ENCODE data around the gene FBXW8.

GRCh38 chr12:116918464-116918863 is 7.7 kb downstream of the FBXW8 start:
- TF ChIP-seq, protein P1, sequence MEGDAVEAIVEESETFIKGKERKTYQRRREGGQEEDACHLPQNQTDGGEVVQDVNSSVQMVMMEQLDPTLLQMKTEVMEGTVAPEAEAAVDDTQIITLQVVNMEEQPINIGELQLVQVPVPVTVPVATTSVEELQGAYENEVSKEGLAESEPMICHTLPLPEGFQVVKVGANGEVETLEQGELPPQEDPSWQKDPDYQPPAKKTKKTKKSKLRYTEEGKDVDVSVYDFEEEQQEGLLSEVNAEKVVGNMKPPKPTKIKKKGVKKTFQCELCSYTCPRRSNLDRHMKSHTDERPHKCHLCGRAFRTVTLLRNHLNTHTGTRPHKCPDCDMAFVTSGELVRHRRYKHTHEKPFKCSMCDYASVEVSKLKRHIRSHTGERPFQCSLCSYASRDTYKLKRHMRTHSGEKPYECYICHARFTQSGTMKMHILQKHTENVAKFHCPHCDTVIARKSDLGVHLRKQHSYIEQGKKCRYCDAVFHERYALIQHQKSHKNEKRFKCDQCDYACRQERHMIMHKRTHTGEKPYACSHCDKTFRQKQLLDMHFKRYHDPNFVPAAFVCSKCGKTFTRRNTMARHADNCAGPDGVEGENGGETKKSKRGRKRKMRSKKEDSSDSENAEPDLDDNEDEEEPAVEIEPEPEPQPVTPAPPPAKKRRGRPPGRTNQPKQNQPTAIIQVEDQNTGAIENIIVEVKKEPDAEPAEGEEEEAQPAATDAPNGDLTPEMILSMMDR (IDR thresholded peaks at IDR 0.05; ENCODE audit: poor library complexity), result no peak
- TF ChIP-seq EZH2phosphoT487 (IDR thresholded peaks at IDR 0.05; ENCODE audit: low read depth, severe bottlenecking, unreplicated experiment), result no peak
